Liver (tissue), 9 donors: Measurements from ENCODE around the gene RBM5. TPM values are rescaled to one million over a fixed set of nuclear protein-coding genes. Genes with fewer than 3 reads are reported as not detected.

Experiments
- DNase-seq: peaks from one replicate; pipeline ENCODE4 v3.0.0-alpha.2; 2017; ENCODE audit warnings: low spot score
- H3K27ac ChIP-seq, 2 donors: one replicate each; pipeline ENCODE4 v1.7.0; 2013; ENCODE audit warnings: inconsistent platforms in 2 of 2, low read length in 2 of 2, control low read depth in 1 of 2, low read depth in 1 of 2, mild to moderate bottlenecking in 1 of 2
- H3K27me3 ChIP-seq, 4 donors: one replicate each; pipeline versions ENCODE4 v1.6.1 to v1.7.0; 2013; ENCODE audit warnings: low read length in 3 of 4, inconsistent platforms in 1 of 4, mild to moderate bottlenecking in 1 of 4, moderate library complexity in 1 of 4; ENCODE audit not compliant: control insufficient read depth in 4 of 4, insufficient read depth in 4 of 4
- H3K36me3 ChIP-seq, 4 donors: one replicate each; pipeline versions ENCODE4 v1.6.1 to v1.7.0; 2013; ENCODE audit warnings: low read length in 3 of 4, mild to moderate bottlenecking in 3 of 4, low read depth in 1 of 4, moderate library complexity in 1 of 4; ENCODE audit not compliant: control insufficient read depth in 4 of 4, insufficient read depth in 3 of 4
- H3K4me1 ChIP-seq, 4 donors: one replicate each; pipeline versions ENCODE4 v1.6.1 to v1.7.0; 2013; ENCODE audit warnings: low read length in 3 of 4, mild to moderate bottlenecking in 3 of 4, moderate library complexity in 1 of 4; ENCODE audit not compliant: control insufficient read depth in 4 of 4, insufficient read depth in 4 of 4
- H3K4me3 ChIP-seq, 3 donors: one replicate each; pipeline versions ENCODE4 v1.6.1 to v1.7.0; 2013; ENCODE audit warnings: low read length in 3 of 3, control low read depth in 1 of 3, low read depth in 1 of 3, mild to moderate bottlenecking in 1 of 3
- H3K9ac ChIP-seq, 2 donors: one replicate each; pipeline ENCODE4 v1.7.0; 2013; ENCODE audit warnings: low read length in 2 of 2, mild to moderate bottlenecking in 2 of 2, moderate library complexity in 2 of 2, control low read depth in 1 of 2, low read depth in 1 of 2
- H3K9me3 ChIP-seq, 4 donors: one replicate each; pipeline versions ENCODE4 v1.6.1 to v1.7.0; 2013; ENCODE audit warnings: low read length in 3 of 4; ENCODE audit not compliant: control insufficient read depth in 4 of 4
- EGR1 ChIP-seq, 2 donors: IDR thresholded peaks; 2 replicates each; pipeline ENCODE4 v1.6.1; 2016 to 2018; ENCODE audit warnings: antibody characterized with exemption in 2 of 2, low read depth in 2 of 2
- FOXA1 ChIP-seq: IDR thresholded peaks from 2 replicates; pipeline ENCODE4 v1.6.1; 2016; ENCODE audit warnings: antibody characterized with exemption
- FOXA2 ChIP-seq: IDR thresholded peaks from 2 replicates; pipeline ENCODE4 v1.6.1; 2016; ENCODE audit warnings: antibody characterized with exemption
- HNF4A ChIP-seq, 2 donors: conservative IDR thresholded peaks; 2 replicates each; pipeline ENCODE4 v1.6.1; 2016; ENCODE audit warnings: antibody characterized with exemption in 2 of 2, mild to moderate bottlenecking in 2 of 2
- HNF4G ChIP-seq: IDR thresholded peaks from 2 replicates; pipeline ENCODE4 v1.6.1; 2016; ENCODE audit warnings: antibody characterized with exemption
- JUND ChIP-seq, 2 donors: IDR thresholded peaks; 2 replicates each; pipeline ENCODE4 v1.6.1; 2016; ENCODE audit warnings: antibody characterized with exemption in 2 of 2
- RAD21 ChIP-seq, 2 donors: IDR thresholded peaks; 2 replicates each; pipeline ENCODE4 v1.6.1; 2016; ENCODE audit warnings: antibody characterized with exemption in 2 of 2, mild to moderate bottlenecking in 2 of 2
- YY1 ChIP-seq: IDR thresholded peaks from 2 replicates; pipeline ENCODE4 v1.6.1; 2016; ENCODE audit warnings: antibody characterized with exemption, mild to moderate bottlenecking
- WGBS: extraction: QIAGEN DNeasy Blood & Tissue Kit; methylation state at CpG from one replicate; pipeline ENCODE4 v1.1.7; 2013; 5-methylcytosine and 5-hydroxymethylcytosine counted together
- polyA plus RNA-seq, 2 donors: library from polyadenylated mRNA; stranded (reverse) in 1 of 2; unstranded in 1 of 2; fragments of 200-250 nt in 1 of 2; fragments of >200 nt in 1 of 2; fragmentation: Nextera tagmentation in 1 of 2; extraction: Ambion mirVana in 1 of 2; gene quantifications; one replicate each; pipeline versions ENCODE4 v1.2.1 to v1.2.3, GENCODE V29; 2013 to 2015
- total RNA-seq, 2 donors: library from RNA; depleted of rRNA; stranded (reverse); fragments of >200 nt; gene quantifications; one replicate each; pipeline ENCODE4 v1.2.3, GENCODE V29; 2014
- TF ChIP-seq, protein P1 (sequence below): IDR thresholded peaks from 2 replicates; pipeline ENCODE4 v1.6.1; 2016; ENCODE audit warnings: antibody characterized with exemption, mild to moderate bottlenecking
- TF ChIP-seq, protein P2 (sequence below): IDR thresholded peaks from 2 replicates; pipeline ENCODE4 v1.6.1; 2016; ENCODE audit warnings: antibody characterized with exemption
- TF ChIP-seq, protein P3 (sequence below): IDR thresholded peaks from 2 replicates; pipeline ENCODE4 v1.6.1; 2016; ENCODE audit warnings: antibody characterized with exemption
- TF ChIP-seq, protein P4 (sequence below): fragments of 150-350 bp; IDR thresholded peaks from 2 replicates; pipeline ENCODE4 v1.5.1; 2017; ENCODE audit warnings: improper control_type of control experiment, low read depth, low read length; ENCODE audit not compliant: missing input control
- donor health status: healthy.
- donor health status: healthy.
- donor health status: healthy.
- donor health status: healthy.
- donor health status: healthy.

The RBM5 gene
- total and polyA plus RNA-seq, 4 donors = 21.2 to 142 (median 64.3) TPM

DNA sequence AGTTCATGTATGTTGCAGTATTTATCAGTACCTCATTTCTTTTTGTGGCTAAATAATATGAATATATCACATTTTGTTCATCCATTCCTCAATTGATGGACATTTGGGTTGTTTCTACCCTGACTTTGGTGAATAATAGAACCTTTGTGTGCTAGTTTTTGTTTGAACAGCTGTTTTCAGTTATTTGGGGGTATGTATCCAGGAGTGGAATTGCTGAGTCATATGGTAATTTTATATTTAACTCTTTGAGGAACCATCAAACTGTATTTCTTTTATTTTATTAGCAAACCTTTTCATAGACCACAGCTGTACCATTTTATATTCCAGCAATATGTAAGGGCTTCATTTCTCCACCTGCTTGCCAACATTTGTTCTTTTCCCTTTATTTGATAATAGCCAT, 38.4 kb upstream of the RBM5 start:
- DNase-seq = no peak
- Histone ChIP-seq H3K4me1 (no peaks in the 10 kb centered on the region), H3K9me3 (no peaks in the 10 kb centered on the region), H3K27ac (no peak overlapping the region), H3K36me3 (peaks cover 3 to 36% (median 26%) of the 10 kb centered on the region in 4 donors), H3K9ac (no peak overlapping the region), H3K4me3 (no peak overlapping the region), H3K27me3 (no peaks in the 10 kb centered on the region)
- TF ChIP-seq, protein P1, sequence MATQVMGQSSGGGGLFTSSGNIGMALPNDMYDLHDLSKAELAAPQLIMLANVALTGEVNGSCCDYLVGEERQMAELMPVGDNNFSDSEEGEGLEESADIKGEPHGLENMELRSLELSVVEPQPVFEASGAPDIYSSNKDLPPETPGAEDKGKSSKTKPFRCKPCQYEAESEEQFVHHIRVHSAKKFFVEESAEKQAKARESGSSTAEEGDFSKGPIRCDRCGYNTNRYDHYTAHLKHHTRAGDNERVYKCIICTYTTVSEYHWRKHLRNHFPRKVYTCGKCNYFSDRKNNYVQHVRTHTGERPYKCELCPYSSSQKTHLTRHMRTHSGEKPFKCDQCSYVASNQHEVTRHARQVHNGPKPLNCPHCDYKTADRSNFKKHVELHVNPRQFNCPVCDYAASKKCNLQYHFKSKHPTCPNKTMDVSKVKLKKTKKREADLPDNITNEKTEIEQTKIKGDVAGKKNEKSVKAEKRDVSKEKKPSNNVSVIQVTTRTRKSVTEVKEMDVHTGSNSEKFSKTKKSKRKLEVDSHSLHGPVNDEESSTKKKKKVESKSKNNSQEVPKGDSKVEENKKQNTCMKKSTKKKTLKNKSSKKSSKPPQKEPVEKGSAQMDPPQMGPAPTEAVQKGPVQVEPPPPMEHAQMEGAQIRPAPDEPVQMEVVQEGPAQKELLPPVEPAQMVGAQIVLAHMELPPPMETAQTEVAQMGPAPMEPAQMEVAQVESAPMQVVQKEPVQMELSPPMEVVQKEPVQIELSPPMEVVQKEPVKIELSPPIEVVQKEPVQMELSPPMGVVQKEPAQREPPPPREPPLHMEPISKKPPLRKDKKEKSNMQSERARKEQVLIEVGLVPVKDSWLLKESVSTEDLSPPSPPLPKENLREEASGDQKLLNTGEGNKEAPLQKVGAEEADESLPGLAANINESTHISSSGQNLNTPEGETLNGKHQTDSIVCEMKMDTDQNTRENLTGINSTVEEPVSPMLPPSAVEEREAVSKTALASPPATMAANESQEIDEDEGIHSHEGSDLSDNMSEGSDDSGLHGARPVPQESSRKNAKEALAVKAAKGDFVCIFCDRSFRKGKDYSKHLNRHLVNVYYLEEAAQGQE = no peak
- TF ChIP-seq YY1 = no peak
- no peak for TF ChIP-seq FOXA1
- TF ChIP-seq FOXA2 = no peak
- no peak for TF ChIP-seq HNF4G
- no peak for TF ChIP-seq HNF4A (conservative IDR thresholded peaks at IDR 0.05)
- TF ChIP-seq, protein P2, sequence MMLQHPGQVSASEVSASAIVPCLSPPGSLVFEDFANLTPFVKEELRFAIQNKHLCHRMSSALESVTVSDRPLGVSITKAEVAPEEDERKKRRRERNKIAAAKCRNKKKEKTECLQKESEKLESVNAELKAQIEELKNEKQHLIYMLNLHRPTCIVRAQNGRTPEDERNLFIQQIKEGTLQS = no peak
- TF ChIP-seq RAD21 (IDR thresholded peaks at IDR 0.05) = no peak
- TF ChIP-seq, protein P3, sequence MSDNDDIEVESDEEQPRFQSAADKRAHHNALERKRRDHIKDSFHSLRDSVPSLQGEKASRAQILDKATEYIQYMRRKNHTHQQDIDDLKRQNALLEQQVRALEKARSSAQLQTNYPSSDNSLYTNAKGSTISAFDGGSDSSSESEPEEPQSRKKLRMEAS = no peak
- TF ChIP-seq EGR1 (IDR thresholded peaks at IDR 0.05; ENCODE audit: low read depth in 2 of 2) = no peak
- no peak for TF ChIP-seq JUND (IDR thresholded peaks at IDR 0.05)

DNA sequence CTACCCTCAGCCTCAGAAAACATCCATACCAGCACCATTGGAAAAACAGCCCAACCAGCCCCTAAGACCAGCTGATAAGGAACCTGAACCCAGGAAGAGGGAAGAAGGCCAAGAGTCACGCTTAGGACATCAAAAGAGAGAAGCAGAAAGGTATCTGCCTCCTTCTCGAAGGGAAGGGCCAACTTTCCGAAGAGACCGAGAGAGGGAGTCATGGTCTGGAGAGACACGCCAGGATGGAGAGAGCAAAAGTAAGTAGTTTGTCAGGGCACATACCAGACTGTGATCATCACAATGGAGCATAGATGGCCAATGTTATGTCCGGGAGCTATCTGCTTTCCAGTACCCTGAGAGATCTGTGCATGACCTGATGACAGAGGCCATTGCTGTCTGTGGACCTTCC, 31.0 kb upstream of the RBM5 start:
- H3K27me3 ChIP-seq = no peaks in the 10 kb centered on the region
- 98% methylated on average over 6 of the region's 6 CpGs for WGBS
- H3K4me3 ChIP-seq = no peak overlapping the region
- H3K36me3 ChIP-seq = peaks cover 13 to 60% (median 42%) of the 10 kb centered on the region in 4 donors
- no peak for DNase-seq
- no peak overlapping the region for H3K9ac ChIP-seq
- H3K27ac ChIP-seq = no peak overlapping the region
- H3K9me3 ChIP-seq = no peaks in the 10 kb centered on the region
- TF ChIP-seq YY1 (no peak), EGR1 (IDR thresholded peaks at IDR 0.05; ENCODE audit: low read depth in 2 of 2) (no peak)
- TF ChIP-seq, protein P1 = no peak
- TF ChIP-seq, protein P2 = no peak
- TF ChIP-seq, protein P4, sequence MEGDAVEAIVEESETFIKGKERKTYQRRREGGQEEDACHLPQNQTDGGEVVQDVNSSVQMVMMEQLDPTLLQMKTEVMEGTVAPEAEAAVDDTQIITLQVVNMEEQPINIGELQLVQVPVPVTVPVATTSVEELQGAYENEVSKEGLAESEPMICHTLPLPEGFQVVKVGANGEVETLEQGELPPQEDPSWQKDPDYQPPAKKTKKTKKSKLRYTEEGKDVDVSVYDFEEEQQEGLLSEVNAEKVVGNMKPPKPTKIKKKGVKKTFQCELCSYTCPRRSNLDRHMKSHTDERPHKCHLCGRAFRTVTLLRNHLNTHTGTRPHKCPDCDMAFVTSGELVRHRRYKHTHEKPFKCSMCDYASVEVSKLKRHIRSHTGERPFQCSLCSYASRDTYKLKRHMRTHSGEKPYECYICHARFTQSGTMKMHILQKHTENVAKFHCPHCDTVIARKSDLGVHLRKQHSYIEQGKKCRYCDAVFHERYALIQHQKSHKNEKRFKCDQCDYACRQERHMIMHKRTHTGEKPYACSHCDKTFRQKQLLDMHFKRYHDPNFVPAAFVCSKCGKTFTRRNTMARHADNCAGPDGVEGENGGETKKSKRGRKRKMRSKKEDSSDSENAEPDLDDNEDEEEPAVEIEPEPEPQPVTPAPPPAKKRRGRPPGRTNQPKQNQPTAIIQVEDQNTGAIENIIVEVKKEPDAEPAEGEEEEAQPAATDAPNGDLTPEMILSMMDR = no peak
- no peaks in the 10 kb centered on the region for H3K4me1 ChIP-seq
